Smooth muscle cell (in vitro differentiated cells): Measurements from ENCODE around the gene TRPV4. TPM values are rescaled to one million over a fixed set of nuclear protein-coding genes. Genes with fewer than 3 reads are reported as not detected.

Experiments used
- DNase-seq: peaks from one replicate; lab custom pipeline; 2025; ENCODE audit not compliant: unreplicated experiment; lab: John Stamatoyannopoulos, UW
- H2AFZ ChIP-seq: fragments of 200-600 bp; sonication (generic); 2 replicates; pipeline ENCODE4 v1.6.0; 2016; ENCODE audit warnings: antibody characterized with exemption, low read depth, mild to moderate bottlenecking
- H3F3A ChIP-seq: fragments of 200-600 bp; sonication (generic); 2 replicates; pipeline ENCODE4 v1.6.0; 2017; ENCODE audit warnings: antibody characterized with exemption, low read depth
- H3K27ac ChIP-seq: fragments of 200-600 bp; sonication (generic); 2 replicates; pipeline ENCODE4 v1.5.1; 2016; ENCODE audit warnings: low read depth, mild to moderate bottlenecking
- H3K27me3 ChIP-seq: fragments of 200-600 bp; sonication (generic); 2 replicates; pipeline ENCODE4 v1.6.1; 2016; ENCODE audit warnings: low read depth, mild to moderate bottlenecking
- H3K36me3 ChIP-seq: fragments of 200-600 bp; sonication (generic); 2 replicates; pipeline ENCODE4 v1.5.1; 2016; ENCODE audit warnings: low read depth
- H3K4me1 ChIP-seq: fragments of 200-600 bp; sonication (generic); 2 replicates; pipeline ENCODE4 v1.5.1; 2016; ENCODE audit warnings: low read depth
- H3K4me2 ChIP-seq: fragments of 200-600 bp; sonication (generic); 2 replicates; pipeline ENCODE4 v1.6.0; 2016; ENCODE audit warnings: mild to moderate bottlenecking
- H3K4me3 ChIP-seq: fragments of 200-600 bp; sonication (generic); 2 replicates; pipeline ENCODE4 v1.5.1; 2016; ENCODE audit warnings: mild to moderate bottlenecking
- H3K79me2 ChIP-seq: fragments of 200-600 bp; sonication (generic); 2 replicates; pipeline ENCODE4 v1.6.0; 2016; ENCODE audit warnings: low read depth, mild to moderate bottlenecking
- H3K9ac ChIP-seq: fragments of 200-600 bp; sonication (generic); 2 replicates; pipeline ENCODE4 v1.6.0; 2016; ENCODE audit warnings: low read depth
- H3K9me3 ChIP-seq: fragments of 200-600 bp; sonication (generic); replicated peaks from 2 replicates; pipeline ENCODE4 v1.5.1; 2016; ENCODE audit warnings: low read depth
- H4K20me1 ChIP-seq: fragments of 200-600 bp; sonication (generic); 2 replicates; pipeline ENCODE4 v1.6.0; 2016; ENCODE audit warnings: low read depth
- WGBS: methylation state at CpG from one replicate; pipeline ENCODE4 v1.1.7; 2016; ENCODE audit warnings: low lambda C conversion rate; 5-methylcytosine and 5-hydroxymethylcytosine counted together
- polyA plus RNA-seq: library from polyadenylated mRNA; unstranded; fragments of >200 nt; fragmentation: Nextera tagmentation; extraction: Ambion mirVana; gene quantifications from 2 replicates; pipeline ENCODE4 v1.2.1, GENCODE V29; 2016
- total RNA-seq: library from RNA; depleted of rRNA; stranded (reverse); fragments of >200 nt; gene quantifications from 2 replicates; pipeline ENCODE4 v1.2.3, GENCODE V29; 2014
- TF ChIP-seq, protein P1 (sequence below): fragments of 200-600 bp; sonication (generic); IDR thresholded peaks from 2 replicates; pipeline ENCODE4 v1.5.1; 2017; ENCODE audit warnings: borderline replicate concordance, mild to moderate bottlenecking, antibody characterized with exemption; ENCODE audit not compliant: insufficient read depth, poor library complexity, severe bottlenecking

The TRPV4 gene
- total and polyA plus RNA-seq, 2 experiments from 2014 or later, result 1.5 to 1.9 TPM

GRCh38 chr12:109797905-109798669 is 35.1 kb downstream of the TRPV4 start:
- H3K4me3 ChIP-seq, result no peak overlapping the region
- H2AFZ ChIP-seq, result no peak overlapping the region
- TF ChIP-seq, protein P1, sequence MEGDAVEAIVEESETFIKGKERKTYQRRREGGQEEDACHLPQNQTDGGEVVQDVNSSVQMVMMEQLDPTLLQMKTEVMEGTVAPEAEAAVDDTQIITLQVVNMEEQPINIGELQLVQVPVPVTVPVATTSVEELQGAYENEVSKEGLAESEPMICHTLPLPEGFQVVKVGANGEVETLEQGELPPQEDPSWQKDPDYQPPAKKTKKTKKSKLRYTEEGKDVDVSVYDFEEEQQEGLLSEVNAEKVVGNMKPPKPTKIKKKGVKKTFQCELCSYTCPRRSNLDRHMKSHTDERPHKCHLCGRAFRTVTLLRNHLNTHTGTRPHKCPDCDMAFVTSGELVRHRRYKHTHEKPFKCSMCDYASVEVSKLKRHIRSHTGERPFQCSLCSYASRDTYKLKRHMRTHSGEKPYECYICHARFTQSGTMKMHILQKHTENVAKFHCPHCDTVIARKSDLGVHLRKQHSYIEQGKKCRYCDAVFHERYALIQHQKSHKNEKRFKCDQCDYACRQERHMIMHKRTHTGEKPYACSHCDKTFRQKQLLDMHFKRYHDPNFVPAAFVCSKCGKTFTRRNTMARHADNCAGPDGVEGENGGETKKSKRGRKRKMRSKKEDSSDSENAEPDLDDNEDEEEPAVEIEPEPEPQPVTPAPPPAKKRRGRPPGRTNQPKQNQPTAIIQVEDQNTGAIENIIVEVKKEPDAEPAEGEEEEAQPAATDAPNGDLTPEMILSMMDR, result no peak
- no peaks in the 10 kb centered on the region for H3K79me2 ChIP-seq
- no peaks in the 10 kb centered on the region for H3K27me3 ChIP-seq
- no peak overlapping the region for H3K4me2 ChIP-seq
- H3K9ac ChIP-seq, result no peak overlapping the region
- no peak overlapping the region for H3K27ac ChIP-seq
- no peak for DNase-seq
- 92% methylated on average over 19 of the region's 19 CpGs for whole genome bisulfite sequencing
- H3K36me3 ChIP-seq, result no peaks in the 10 kb centered on the region
- no peaks in the 10 kb centered on the region for H3K4me1 ChIP-seq
- no peaks in the 10 kb centered on the region for H3K9me3 ChIP-seq
- H3F3A ChIP-seq, result no peaks in the 10 kb centered on the region
- no peaks in the 10 kb centered on the region for H4K20me1 ChIP-seq

DNA sequence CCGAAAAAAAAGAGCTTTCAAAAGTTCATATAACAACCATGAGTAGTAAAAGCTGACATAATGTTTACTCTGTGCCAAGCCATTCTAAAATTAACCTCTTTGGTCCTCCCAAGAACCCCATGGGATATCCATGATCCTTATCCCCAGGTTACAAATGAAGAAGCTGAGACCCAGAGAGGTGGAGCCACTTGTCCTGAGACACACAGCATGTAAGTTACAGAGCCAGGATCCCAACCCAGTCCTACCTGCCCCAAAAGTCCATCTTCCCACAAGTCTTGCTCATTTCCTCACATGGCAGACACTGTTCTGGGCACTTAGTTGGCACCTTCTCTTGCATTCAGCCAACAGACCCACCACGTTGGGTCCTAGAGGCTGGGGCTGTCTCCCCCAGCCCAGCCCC is 37.1 kb downstream of the TRPV4 start:
- no peaks in the 10 kb centered on the region for H3K4me1 ChIP-seq
- H3K9me3 ChIP-seq, result no peaks in the 10 kb centered on the region
- H3K4me2 ChIP-seq, result no peak overlapping the region
- TF ChIP-seq, protein P1, result no peak
- H3K36me3 ChIP-seq, result no peaks in the 10 kb centered on the region
- H3K27ac ChIP-seq, result no peak overlapping the region
- H3F3A ChIP-seq, result no peaks in the 10 kb centered on the region
- 90% methylated on average over 2 of the region's 2 CpGs for WGBS
- H3K4me3 ChIP-seq, result no peak overlapping the region
- no peaks in the 10 kb centered on the region for H3K79me2 ChIP-seq
- no peak overlapping the region for H3K9ac ChIP-seq
- no peak for DNase-seq
- no peak overlapping the region for H2AFZ ChIP-seq
- no peaks in the 10 kb centered on the region for H4K20me1 ChIP-seq
- H3K27me3 ChIP-seq, result no peaks in the 10 kb centered on the region

DNA sequence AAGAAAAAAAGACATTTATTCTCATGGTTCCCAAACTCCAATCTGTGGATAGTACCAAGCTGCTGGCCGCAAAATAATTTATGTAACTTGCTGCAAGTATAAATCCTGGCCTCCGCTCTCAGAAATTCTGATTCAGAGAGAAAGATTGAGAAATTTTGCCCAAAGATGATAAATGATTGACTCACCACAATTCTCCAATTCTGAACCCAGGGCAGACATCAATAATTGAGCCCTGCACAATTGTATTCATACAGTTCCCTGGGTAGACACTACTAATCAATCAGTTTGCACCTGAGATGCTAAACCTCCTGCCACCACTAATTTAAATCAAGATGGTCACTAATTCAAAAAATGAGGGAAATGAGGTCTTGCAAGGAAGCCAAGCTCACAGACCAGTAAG is 38.2 kb downstream of the TRPV4 start:
- Histone ChIP-seq H3F3A (no peaks in the 10 kb centered on the region), H3K4me3 (no peak overlapping the region), H3K9me3 (no peaks in the 10 kb centered on the region), H3K9ac (no peak overlapping the region), H3K4me1 (no peaks in the 10 kb centered on the region), H4K20me1 (no peaks in the 10 kb centered on the region), H3K79me2 (no peaks in the 10 kb centered on the region), H3K27ac (no peak overlapping the region), H3K4me2 (no peak overlapping the region), H2AFZ (no peak overlapping the region), H3K27me3 (no peaks in the 10 kb centered on the region), H3K36me3 (no peaks in the 10 kb centered on the region)
- 100% methylated on average over 2 of the region's 2 CpGs for WGBS
- no peak for DNase-seq
- TF ChIP-seq, protein P1, result no peak
